ENCODE measurements around the gene EVPLL.

DNA sequence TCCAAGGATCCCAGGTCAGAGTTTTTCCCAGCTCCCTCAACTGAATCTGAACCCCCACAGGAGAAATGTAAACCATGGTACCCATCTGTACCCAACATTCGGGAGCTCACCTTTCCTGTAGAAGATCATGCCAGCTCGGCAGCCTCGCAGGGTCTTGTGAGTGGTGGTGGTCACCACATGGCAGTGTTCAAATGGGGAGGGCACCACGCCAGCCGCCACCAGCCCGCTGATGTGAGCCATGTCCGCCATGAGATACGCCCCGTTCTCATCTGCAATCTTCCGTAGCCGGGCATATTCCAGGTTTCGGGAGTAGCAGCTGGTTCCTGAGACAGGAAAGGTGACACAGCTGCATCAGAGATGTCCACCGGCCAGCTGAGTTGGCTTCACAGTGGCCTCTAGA lies 37.6 kb upstream of the EVPLL start:
- TF ChIP-seq, protein P1, sequence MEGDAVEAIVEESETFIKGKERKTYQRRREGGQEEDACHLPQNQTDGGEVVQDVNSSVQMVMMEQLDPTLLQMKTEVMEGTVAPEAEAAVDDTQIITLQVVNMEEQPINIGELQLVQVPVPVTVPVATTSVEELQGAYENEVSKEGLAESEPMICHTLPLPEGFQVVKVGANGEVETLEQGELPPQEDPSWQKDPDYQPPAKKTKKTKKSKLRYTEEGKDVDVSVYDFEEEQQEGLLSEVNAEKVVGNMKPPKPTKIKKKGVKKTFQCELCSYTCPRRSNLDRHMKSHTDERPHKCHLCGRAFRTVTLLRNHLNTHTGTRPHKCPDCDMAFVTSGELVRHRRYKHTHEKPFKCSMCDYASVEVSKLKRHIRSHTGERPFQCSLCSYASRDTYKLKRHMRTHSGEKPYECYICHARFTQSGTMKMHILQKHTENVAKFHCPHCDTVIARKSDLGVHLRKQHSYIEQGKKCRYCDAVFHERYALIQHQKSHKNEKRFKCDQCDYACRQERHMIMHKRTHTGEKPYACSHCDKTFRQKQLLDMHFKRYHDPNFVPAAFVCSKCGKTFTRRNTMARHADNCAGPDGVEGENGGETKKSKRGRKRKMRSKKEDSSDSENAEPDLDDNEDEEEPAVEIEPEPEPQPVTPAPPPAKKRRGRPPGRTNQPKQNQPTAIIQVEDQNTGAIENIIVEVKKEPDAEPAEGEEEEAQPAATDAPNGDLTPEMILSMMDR (conservative IDR thresholded peaks at IDR 0.05) = no peak
- TF ChIP-seq ZFX (IDR thresholded peaks at IDR 0.05) = no peak
